HEK293 (cell line): Measurements from ENCODE around the gene GALNTL6.

Experiments
- CTCF ChIA-PET: fragments of 350-600 bp; formaldehyde crosslinking; extraction: SDS; loops from one replicate; lab custom pipeline; 2021; ENCODE audit warnings: antibody characterized with exemption; lab: Yijun Ruan, JAX
- POLR2A ChIA-PET: fragments of 300-600 bp; formaldehyde crosslinking; extraction: SDS; loops from one replicate; lab custom pipeline; 2020; ENCODE audit warnings: antibody characterized with exemption, inconsistent platforms; lab: Yijun Ruan, JAX
- H3K27ac ChIP-seq: fragments of 200-500 bp; sonication (Bioruptor generic); 2 replicates; pipeline ENCODE4 v1.5.1; 2014; ENCODE audit warnings: low read depth, low read length, control low read depth, inconsistent platforms; ENCODE audit errors: extremely low read depth
- H3K36me3 ChIP-seq, 2 experiments: fragments of 200-500 bp in 1 of 2; sonication (Bioruptor generic) in 1 of 2; 1 replicate in 1 of 2; 2 replicates in 1 of 2; pipeline ENCODE4 v1.5.1; 2014 to 2017; ENCODE audit warnings: inconsistent platforms in 2 of 2, low read length in 2 of 2; ENCODE audit not compliant: control insufficient read depth in 2 of 2, insufficient read depth in 1 of 2
- H3K4me1 ChIP-seq: fragments of 200-500 bp; sonication (Bioruptor generic); 2 replicates; pipeline ENCODE4 v1.5.1; 2014; ENCODE audit warnings: mild to moderate bottlenecking, low read length, inconsistent platforms; ENCODE audit not compliant: control insufficient read depth, insufficient read depth
- H3K4me3 ChIP-seq: 2 replicates; pipeline ENCODE4 v1.5.1; 2011; ENCODE audit warnings: low read depth, mild to moderate bottlenecking, control low read depth, low read length, moderate library complexity
- H3K9me3 ChIP-seq: fragments of 200-500 bp; sonication (Bioruptor generic); 2 replicates; pipeline ENCODE4 v1.5.1; 2014; ENCODE audit warnings: low read depth, low read length, inconsistent platforms; ENCODE audit not compliant: control insufficient read depth, insufficient read depth
- AEBP2 ChIP-seq: fragments of 450-650 bp; formaldehyde crosslinking; IDR thresholded peaks from 2 replicates; pipeline ENCODE4 v1.5.1; 2016; ENCODE audit warnings: missing biosample characterization, missing genetic modification characterization, borderline replicate concordance
- BCL11B ChIP-seq: fragments of 450-650 bp; formaldehyde crosslinking; IDR thresholded peaks from 2 replicates; pipeline ENCODE4 v1.5.1; 2016; ENCODE audit warnings: low read depth, missing biosample characterization, missing genetic modification characterization
- HOXC10 ChIP-seq: sonication (generic); formaldehyde crosslinking; IDR thresholded peaks from 2 replicates; pipeline ENCODE4 v1.8.1; 2023; ENCODE audit warnings: mild to moderate bottlenecking, missing genetic modification reagents
- KLF8 ChIP-seq: fragments of 450-650 bp; formaldehyde crosslinking; IDR thresholded peaks from 2 replicates; pipeline ENCODE4 v1.5.1; 2016; ENCODE audit warnings: missing biosample characterization, missing genetic modification characterization
- SCRT2 ChIP-seq: fragments of 450-650 bp; formaldehyde crosslinking; IDR thresholded peaks from 2 replicates; pipeline ENCODE4 v1.5.1; 2016; ENCODE audit warnings: missing biosample characterization, missing genetic modification characterization
- TSHZ1 ChIP-seq: fragments of 450-650 bp; formaldehyde crosslinking; IDR thresholded peaks from 2 replicates; pipeline ENCODE4 v1.5.1; 2016; ENCODE audit warnings: missing biosample characterization, missing genetic modification characterization, borderline replicate concordance
- ZNF112 ChIP-seq: fragments of 450-650 bp; formaldehyde crosslinking; IDR thresholded peaks from 2 replicates; pipeline ENCODE4 v1.5.0; 2017; ENCODE audit warnings: missing biosample characterization, missing genetic modification characterization
- ZNF155 ChIP-seq: fragments of 450-650 bp; formaldehyde crosslinking; IDR thresholded peaks from 2 replicates; pipeline ENCODE4 v1.5.1; 2016; ENCODE audit warnings: missing biosample characterization, missing genetic modification characterization
- ZNF335 ChIP-seq: fragments of 450-650 bp; formaldehyde crosslinking; conservative IDR thresholded peaks from 2 replicates; pipeline ENCODE4 v1.5.1; 2016; ENCODE audit warnings: missing biosample characterization, missing genetic modification characterization
- ZNF398 ChIP-seq: fragments of 450-650 bp; formaldehyde crosslinking; IDR thresholded peaks from 2 replicates; pipeline ENCODE4 v1.5.1; 2017; ENCODE audit warnings: missing biosample characterization, missing genetic modification characterization
- ZNF48 ChIP-seq: fragments of 450-650 bp; formaldehyde crosslinking; IDR thresholded peaks from 2 replicates; pipeline ENCODE4 v1.5.1; 2016; ENCODE audit warnings: missing biosample characterization, missing genetic modification characterization
- ZNF530 ChIP-seq: fragments of 450-650 bp; formaldehyde crosslinking; IDR thresholded peaks from 2 replicates; pipeline ENCODE4 v1.5.1; 2016; ENCODE audit warnings: low read depth, missing biosample characterization, missing genetic modification characterization
- ZNF544 ChIP-seq: fragments of 450-650 bp; formaldehyde crosslinking; IDR thresholded peaks from 2 replicates; pipeline ENCODE4 v1.5.0; 2017; ENCODE audit warnings: missing biosample characterization, missing genetic modification characterization
- ZNF654 ChIP-seq: fragments of 450-650 bp; formaldehyde crosslinking; IDR thresholded peaks from 2 replicates; pipeline ENCODE4 v1.5.1; 2016; ENCODE audit warnings: low read depth, missing biosample characterization, missing genetic modification characterization
- ZNF707 ChIP-seq: fragments of 450-650 bp; formaldehyde crosslinking; IDR thresholded peaks from 2 replicates; pipeline ENCODE4 v1.5.1; 2016; ENCODE audit warnings: missing biosample characterization, missing genetic modification characterization
- ZNF785 ChIP-seq: fragments of 450-650 bp; formaldehyde crosslinking; IDR thresholded peaks from 2 replicates; pipeline ENCODE4 v1.5.1; 2016; ENCODE audit warnings: missing biosample characterization, missing genetic modification characterization
- ZNF792 ChIP-seq: fragments of 450-650 bp; formaldehyde crosslinking; IDR thresholded peaks from 2 replicates; pipeline ENCODE4 v1.5.1; 2016; ENCODE audit warnings: missing biosample characterization, missing genetic modification characterization
- ZNF837 ChIP-seq: fragments of 450-650 bp; formaldehyde crosslinking; IDR thresholded peaks from 2 replicates; pipeline ENCODE4 v1.5.1; 2016; ENCODE audit warnings: missing biosample characterization, missing genetic modification characterization
- TF ChIP-seq, protein P1 (sequence below): fragments of 450-650 bp; formaldehyde crosslinking; IDR thresholded peaks from 2 replicates; pipeline ENCODE4 v1.5.0; 2017; ENCODE audit warnings: missing biosample characterization, missing genetic modification characterization, borderline replicate concordance
- TF ChIP-seq, protein P2 (sequence below): fragments of 450-650 bp; formaldehyde crosslinking; IDR thresholded peaks from 2 replicates; pipeline ENCODE4 v1.5.1; 2016; ENCODE audit warnings: missing biosample characterization, missing genetic modification characterization

The GALNTL6 gene

GRCh38 chr4:173012608-173013007 is 1199.4 kb downstream of the GALNTL6 start:
- Histone ChIP-seq H3K9me3 (no peaks in the 10 kb centered on the region), H3K4me1 (no peaks in the 10 kb centered on the region), H3K4me3 (no peak overlapping the region), H3K36me3 (no peaks in the 10 kb centered on the region), H3K27ac (no peak overlapping the region)
- ChIA-PET POLR2A (no interaction called here), CTCF (interaction anchor here (0.6 to 3.3 kb wide), 19 partner anchors 8 to 405 kb away, joined by 3 to 39 read pairs (median 5); no protein-coding TSS in a partner anchor)
- TF ChIP-seq ZNF544 (tag by site-specific recombination), result no peak
- TF ChIP-seq ZNF112 (tag by site-specific recombination), result no peak
- TF ChIP-seq ZNF335, result no peak
- no peak for TF ChIP-seq HOXC10 (CRISPR knock-in tag)
- no peak for TF ChIP-seq BCL11B (tag by site-specific recombination)
- no peak for TF ChIP-seq ZNF792 (tag by site-specific recombination)
- no peak for TF ChIP-seq ZNF48 (tag by site-specific recombination)
- TF ChIP-seq ZNF837 (tag by site-specific recombination), result no peak
- TF ChIP-seq, protein P1, sequence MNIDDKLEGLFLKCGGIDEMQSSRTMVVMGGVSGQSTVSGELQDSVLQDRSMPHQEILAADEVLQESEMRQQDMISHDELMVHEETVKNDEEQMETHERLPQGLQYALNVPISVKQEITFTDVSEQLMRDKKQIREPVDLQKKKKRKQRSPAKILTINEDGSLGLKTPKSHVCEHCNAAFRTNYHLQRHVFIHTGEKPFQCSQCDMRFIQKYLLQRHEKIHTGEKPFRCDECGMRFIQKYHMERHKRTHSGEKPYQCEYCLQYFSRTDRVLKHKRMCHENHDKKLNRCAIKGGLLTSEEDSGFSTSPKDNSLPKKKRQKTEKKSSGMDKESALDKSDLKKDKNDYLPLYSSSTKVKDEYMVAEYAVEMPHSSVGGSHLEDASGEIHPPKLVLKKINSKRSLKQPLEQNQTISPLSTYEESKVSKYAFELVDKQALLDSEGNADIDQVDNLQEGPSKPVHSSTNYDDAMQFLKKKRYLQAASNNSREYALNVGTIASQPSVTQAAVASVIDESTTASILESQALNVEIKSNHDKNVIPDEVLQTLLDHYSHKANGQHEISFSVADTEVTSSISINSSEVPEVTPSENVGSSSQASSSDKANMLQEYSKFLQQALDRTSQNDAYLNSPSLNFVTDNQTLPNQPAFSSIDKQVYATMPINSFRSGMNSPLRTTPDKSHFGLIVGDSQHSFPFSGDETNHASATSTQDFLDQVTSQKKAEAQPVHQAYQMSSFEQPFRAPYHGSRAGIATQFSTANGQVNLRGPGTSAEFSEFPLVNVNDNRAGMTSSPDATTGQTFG, result no peak
- TF ChIP-seq ZNF398 (tag by site-specific recombination), result no peak
- no peak for TF ChIP-seq ZNF155 (tag by site-specific recombination)
- TF ChIP-seq TSHZ1, result no peak
- no peak for TF ChIP-seq ZNF530 (tag by site-specific recombination)
- TF ChIP-seq SCRT2 (tag by site-specific recombination), result no peak
- no peak for TF ChIP-seq ZNF654 (tag by site-specific recombination)
- TF ChIP-seq KLF8, result no peak
- TF ChIP-seq, all 188 proteins: peak for 0

- no peaks in the 10 kb centered on the region for H3K4me1 ChIP-seq
- H3K27ac ChIP-seq, result no peak overlapping the region
- CTCF ChIA-PET, result interaction anchor here (0.5 to 3.3 kb wide), 49 partner anchors 8 to 785 kb away, joined by 3 to 39 read pairs (median 4); partner anchors contain the start of gene GALNT7
- no peaks in the 10 kb centered on the region for H3K36me3 ChIP-seq
- no peak overlapping the region for H3K4me3 ChIP-seq
- TF ChIP-seq AEBP2 (tag by site-specific recombination), result no peak
- TF ChIP-seq, protein P2, sequence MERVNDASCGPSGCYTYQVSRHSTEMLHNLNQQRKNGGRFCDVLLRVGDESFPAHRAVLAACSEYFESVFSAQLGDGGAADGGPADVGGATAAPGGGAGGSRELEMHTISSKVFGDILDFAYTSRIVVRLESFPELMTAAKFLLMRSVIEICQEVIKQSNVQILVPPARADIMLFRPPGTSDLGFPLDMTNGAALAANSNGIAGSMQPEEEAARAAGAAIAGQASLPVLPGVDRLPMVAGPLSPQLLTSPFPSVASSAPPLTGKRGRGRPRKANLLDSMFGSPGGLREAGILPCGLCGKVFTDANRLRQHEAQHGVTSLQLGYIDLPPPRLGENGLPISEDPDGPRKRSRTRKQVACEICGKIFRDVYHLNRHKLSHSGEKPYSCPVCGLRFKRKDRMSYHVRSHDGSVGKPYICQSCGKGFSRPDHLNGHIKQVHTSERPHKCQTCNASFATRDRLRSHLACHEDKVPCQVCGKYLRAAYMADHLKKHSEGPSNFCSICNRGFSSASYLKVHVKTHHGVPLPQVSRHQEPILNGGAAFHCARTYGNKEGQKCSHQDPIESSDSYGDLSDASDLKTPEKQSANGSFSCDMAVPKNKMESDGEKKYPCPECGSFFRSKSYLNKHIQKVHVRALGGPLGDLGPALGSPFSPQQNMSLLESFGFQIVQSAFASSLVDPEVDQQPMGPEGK (tag by site-specific recombination), result peak; percentile 28; the same call in 1 of the 2 replicates
- peak; percentile 60 for TF ChIP-seq ZNF654 (tag by site-specific recombination)
- no peak for TF ChIP-seq ZNF785 (tag by site-specific recombination)
- no peak for TF ChIP-seq ZNF707 (tag by site-specific recombination)
- H3K9me3 ChIP-seq, result no peaks in the 10 kb centered on the region
- POLR2A ChIA-PET, result interaction anchor here (1.2 kb wide), 1 partner anchor 321 kb away, joined by 3 read pairs; the partner anchor contains the start of gene HMGB2
These were observed 1200.2 kb downstream of the GALNTL6 start for GRCh38 chr4:173013232-173013930.
